Endothelial cell of umbilical vein (primary cell): ENCODE data around the gene TOP1. TPM values are rescaled to one million over a fixed set of nuclear protein-coding genes. Genes with fewer than 3 reads are reported as not detected.
A peak's percentile ranks its signal among the peaks of the same experiment; 100 is the strongest.

Experiments used
- BruUV-seq: library from RNA; stranded (reverse); fragments of 400-500 nt; replicated peaks from 2 replicates; lab custom pipeline; 2021; lab: Mats Ljungman, UMichigan
- CTCF ChIA-PET: fragments of 300-600, 350-600 bp; sonication (Branson Sonifier 250); formaldehyde crosslinking; loops from one replicate; lab custom pipeline; 2021; ENCODE audit warnings: antibody characterized with exemption, inconsistent platforms; lab: Charles Lee
- POLR2A ChIA-PET: fragments of 300-600, 350-600 bp; sonication (Branson Sonifier 250); formaldehyde crosslinking; loops from one replicate; lab custom pipeline; 2021; ENCODE audit warnings: antibody characterized with exemption, inconsistent platforms; lab: Charles Lee
- DNase-seq: peaks from one replicate; pipeline ENCODE4 v3.0.0-alpha.2; 2011; ENCODE audit warnings: low read depth, low spot score
- FAIRE-seq: peaks from 2 replicates; lab custom pipeline; 2011; peaks lifted over from hg19 to GRCh38; lab: Jason Lieb, UNC
- H2AFZ ChIP-seq: 2 replicates; pipeline ENCODE4 v1.6.0; 2012; ENCODE audit warnings: low read depth, low read length, control low read depth, inconsistent platforms
- H3K27ac ChIP-seq: 2 replicates; pipeline ENCODE4 v1.5.1; 2011; ENCODE audit warnings: low read depth, mild to moderate bottlenecking, control low read depth, low read length, moderate library complexity; ENCODE audit not compliant: insufficient read depth
- H3K27me3 ChIP-seq, 2 experiments: 2 replicates each; pipeline versions ENCODE4 v1.6.0 to v1.6.1; 2011; ENCODE audit warnings: low read length in 2 of 2, mixed read lengths in 1 of 2; ENCODE audit not compliant: control insufficient read depth in 2 of 2, insufficient read depth in 2 of 2
- H3K36me3 ChIP-seq, 2 experiments: 2 replicates in 1 of 2; 3 replicates in 1 of 2; pipeline ENCODE4 v1.5.1; 2011; ENCODE audit warnings: low read length in 2 of 2, mild to moderate bottlenecking in 1 of 2, moderate library complexity in 1 of 2; ENCODE audit not compliant: control insufficient read depth in 2 of 2, insufficient read depth in 2 of 2; ENCODE audit errors: extremely low read depth in 1 of 2
- H3K4me1 ChIP-seq: 3 replicates; pipeline ENCODE4 v1.5.1; 2011; ENCODE audit warnings: mild to moderate bottlenecking, low read length; ENCODE audit not compliant: control insufficient read depth, insufficient read depth; ENCODE audit errors: extremely low read depth
- H3K4me2 ChIP-seq: 2 replicates; pipeline ENCODE4 v1.6.1; 2011; ENCODE audit warnings: low read length, control low read depth, mixed read lengths; ENCODE audit not compliant: insufficient read depth
- H3K4me3 ChIP-seq, 3 experiments: fragments of 200-600 bp in 1 of 3; sonication (generic), shearing (Covaris generic) in 1 of 3; replicated peaks in 1 of 3; 2 replicates each; pipeline ENCODE4 v1.5.1; 2011 to 2016; ENCODE audit warnings: control low read depth in 3 of 3, low read length in 3 of 3, mild to moderate bottlenecking in 2 of 3, inconsistent platforms in 1 of 3, low read depth in 1 of 3, moderate library complexity in 1 of 3; ENCODE audit not compliant: insufficient read depth in 1 of 3
- H3K79me2 ChIP-seq: 2 replicates; pipeline ENCODE4 v1.6.0; 2012; ENCODE audit warnings: low read length, inconsistent platforms; ENCODE audit not compliant: control insufficient read depth, insufficient read depth
- H3K9ac ChIP-seq: replicated peaks from 2 replicates; pipeline ENCODE3; 2011; ENCODE audit warnings: low read length, control low read depth; ENCODE audit not compliant: insufficient read depth; ENCODE audit errors: extremely low read depth
- H3K9me1 ChIP-seq: replicated peaks from 3 replicates; pipeline ENCODE4 v1.6.0; 2011; ENCODE audit warnings: mild to moderate bottlenecking, low read length; ENCODE audit not compliant: control insufficient read depth, insufficient read depth; ENCODE audit errors: extremely low read depth
- H3K9me3 ChIP-seq: replicated peaks from 2 replicates; pipeline ENCODE4 v1.5.1; 2012; ENCODE audit warnings: low read length, inconsistent platforms; ENCODE audit not compliant: control insufficient read depth, insufficient read depth
- H4K20me1 ChIP-seq: replicated peaks from 2 replicates; pipeline ENCODE3; 2011; ENCODE audit warnings: mild to moderate bottlenecking, low read length; ENCODE audit not compliant: control insufficient read depth, insufficient read depth; ENCODE audit errors: extremely low read depth
- EZH2 ChIP-seq: IDR thresholded peaks from 2 replicates; pipeline ENCODE4 v1.6.1; 2012; ENCODE audit warnings: borderline replicate concordance, low read depth, mild to moderate bottlenecking, moderate library complexity, low read length, inconsistent platforms; ENCODE audit not compliant: severe bottlenecking
- FOS ChIP-seq: IDR thresholded peaks from 2 replicates; pipeline ENCODE4 v1.6.1; 2011; ENCODE audit warnings: mild to moderate bottlenecking, low read length, moderate library complexity, borderline replicate concordance; ENCODE audit not compliant: insufficient read depth
- GATA2 ChIP-seq: IDR thresholded peaks from 2 replicates; pipeline ENCODE4 v1.7.0; 2011; ENCODE audit warnings: low read depth, mild to moderate bottlenecking, moderate library complexity, mixed read lengths, low read length; ENCODE audit not compliant: insufficient read length, insufficient read depth
- JUN ChIP-seq: IDR thresholded peaks from 2 replicates; pipeline ENCODE4 v1.6.1; 2011; ENCODE audit warnings: borderline replicate concordance, low read depth; ENCODE audit not compliant: insufficient read length, insufficient read depth
- MYC ChIP-seq: IDR thresholded peaks from one replicate; pipeline ENCODE4 v1.6.1; 2011; ENCODE audit warnings: mild to moderate bottlenecking, low read depth, low read length
- POLR2A ChIP-seq: IDR thresholded peaks from 2 replicates; pipeline ENCODE4 v1.6.1; 2012; ENCODE audit warnings: low read depth, mild to moderate bottlenecking, control low read depth, low read length
- POLR2AphosphoS5 ChIP-seq: IDR thresholded peaks from 2 replicates; pipeline ENCODE4 v1.6.1; 2012; ENCODE audit warnings: low read depth, mild to moderate bottlenecking, control low read depth, low read length, moderate library complexity; ENCODE audit not compliant: insufficient read depth
- dilution Hi-C: fragments of 300-500 bp; cut with MboI; formaldehyde crosslinking; loops from one replicate; pipeline ENCODE4 v1.15.0; 2019; ENCODE audit warnings: low sequenced_read_pairs; ENCODE audit not compliant: extremely low pct_ligation_motif_present
- intact Hi-C: fragments of 100-400 bp; cut with micrococcal nuclease; formaldehyde crosslinking; loops from one replicate; pipeline ENCODE4 v1.10.0; 2022
- polyA plus RNA-seq, 4 experiments: library from polyadenylated mRNA; depleted of rRNA in 3 of 4; stranded (reverse) in 3 of 4; unstranded in 1 of 4; fragments of >200 nt; gene quantifications; 2 replicates each; pipeline versions ENCODE4 v1.2.1 to v1.2.3, GENCODE V29; 2011 to 2012; ENCODE audit warnings: missing spikeins in 1 of 4
- total RNA-seq: library from RNA; stranded (reverse); gene quantifications from 2 replicates; pipeline ENCODE4 v1.2.3, GENCODE V29; 2021
- TF ChIP-seq, protein P1 (sequence below), 2 donors: IDR thresholded peaks; 1 replicate in 1 of 2; 2 replicates in 1 of 2; pipeline ENCODE4 v1.5.1; 2011; ENCODE audit warnings: low read length in 2 of 2, mild to moderate bottlenecking in 2 of 2, moderate library complexity in 2 of 2, control low read depth in 1 of 2, inconsistent platforms in 1 of 2, low read depth in 1 of 2; ENCODE audit not compliant: insufficient read depth in 1 of 2; ENCODE audit errors: extremely low read depth in 1 of 2

The TOP1 gene
- total and polyA plus RNA-seq, 2 donors (not counting 3 experiments of a cell fraction or from before 2014, with no cell fraction given): 7.0 to 77.4 TPM

- no TSS peak for BruUV-seq
- no peak for DNase-seq
- no peak overlapping the region for H3K27ac ChIP-seq
- dilution Hi-C loops (no loop called here), intact Hi-C loops (no loop called here)
- no peak overlapping the region for H2AFZ ChIP-seq
- H3K9me1 ChIP-seq: no peaks in the 10 kb centered on the region
- H3K4me2 ChIP-seq: no peak overlapping the region
- H3K4me3 ChIP-seq: no peak overlapping the region
- ChIA-PET POLR2A (no interaction called here), CTCF (no interaction called here)
- H3K79me2 ChIP-seq: no peaks in the 10 kb centered on the region
- no peaks in the 10 kb centered on the region for H3K9me3 ChIP-seq
- peaks cover 7% of the 10 kb centered on the region for H3K4me1 ChIP-seq
- H3K27me3 ChIP-seq: no peaks in the 10 kb centered on the region
- peak; percentile 12 for FAIRE-seq
- H3K36me3 ChIP-seq: no peaks in the 10 kb centered on the region
- TF ChIP-seq EZH2: no peak
- TF ChIP-seq POLR2AphosphoS5: no peak
- TF ChIP-seq FOS: no peak
- no peak for TF ChIP-seq GATA2
- no peak for TF ChIP-seq POLR2A
- TF ChIP-seq, protein P1, sequence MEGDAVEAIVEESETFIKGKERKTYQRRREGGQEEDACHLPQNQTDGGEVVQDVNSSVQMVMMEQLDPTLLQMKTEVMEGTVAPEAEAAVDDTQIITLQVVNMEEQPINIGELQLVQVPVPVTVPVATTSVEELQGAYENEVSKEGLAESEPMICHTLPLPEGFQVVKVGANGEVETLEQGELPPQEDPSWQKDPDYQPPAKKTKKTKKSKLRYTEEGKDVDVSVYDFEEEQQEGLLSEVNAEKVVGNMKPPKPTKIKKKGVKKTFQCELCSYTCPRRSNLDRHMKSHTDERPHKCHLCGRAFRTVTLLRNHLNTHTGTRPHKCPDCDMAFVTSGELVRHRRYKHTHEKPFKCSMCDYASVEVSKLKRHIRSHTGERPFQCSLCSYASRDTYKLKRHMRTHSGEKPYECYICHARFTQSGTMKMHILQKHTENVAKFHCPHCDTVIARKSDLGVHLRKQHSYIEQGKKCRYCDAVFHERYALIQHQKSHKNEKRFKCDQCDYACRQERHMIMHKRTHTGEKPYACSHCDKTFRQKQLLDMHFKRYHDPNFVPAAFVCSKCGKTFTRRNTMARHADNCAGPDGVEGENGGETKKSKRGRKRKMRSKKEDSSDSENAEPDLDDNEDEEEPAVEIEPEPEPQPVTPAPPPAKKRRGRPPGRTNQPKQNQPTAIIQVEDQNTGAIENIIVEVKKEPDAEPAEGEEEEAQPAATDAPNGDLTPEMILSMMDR (IDR thresholded peaks at IDR 0.05; ENCODE audit: extremely low read depth in 1 of 2, insufficient read depth in 1 of 2, low read depth in 1 of 2, low read length in 2 of 2): no peak
- TF ChIP-seq JUN: no peak
- no peak for TF ChIP-seq MYC
- H3K9ac ChIP-seq: no peak overlapping the region
- no peaks in the 10 kb centered on the region for H4K20me1 ChIP-seq
Observed at GRCh38 chr20:41023549-41023948, 5.1 kb upstream of the TOP1 start.
